Upper lobe of left lung (tissue), 4 donors: ENCODE results near the gene SECTM1.

Experiments
- CTCF ChIP-seq, 6 experiments: fragments of 450-650 bp in 4 of 6; fragments of 200-600 bp in 2 of 6; sonication (generic) in 2 of 6; IDR thresholded peaks; one replicate each; pipeline ENCODE4 v1.5.1; 2016 to 2019; ENCODE audit warnings: antibody characterized with exemption in 6 of 6
- EP300 ChIP-seq, 4 donors: sonication (generic); formaldehyde crosslinking; IDR thresholded peaks; one replicate each; pipeline ENCODE4 v1.5.1; 2017; ENCODE audit warnings: antibody characterized with exemption in 4 of 4, control low read depth in 2 of 4
- POLR2A ChIP-seq, 4 donors: fragments of 450-650 bp; IDR thresholded peaks; one replicate each; pipeline ENCODE4 v1.5.1; 2016 to 2017; ENCODE audit warnings: antibody characterized with exemption in 4 of 4, mild to moderate bottlenecking in 2 of 4
- POLR2AphosphoS5 ChIP-seq, 2 donors: sonication (generic); formaldehyde crosslinking; IDR thresholded peaks; one replicate each; pipeline ENCODE4 v1.5.1; 2017; ENCODE audit warnings: antibody characterized with exemption in 2 of 2

GRCh38 chr17:82334204-82334621, 647 bp upstream of the SECTM1 start:
- TF ChIP-seq CTCF (IDR thresholded peaks at IDR 0.05), result no peak
- TF ChIP-seq POLR2AphosphoS5 (IDR thresholded peaks at IDR 0.05), result no peak
- no peak for TF ChIP-seq EP300 (IDR thresholded peaks at IDR 0.05)
- no peak for TF ChIP-seq POLR2A (IDR thresholded peaks at IDR 0.05)
